IMR-90 (cell line): Measurements from ENCODE around the gene COL17A1. TPM values are rescaled to one million over a fixed set of nuclear protein-coding genes. Genes with fewer than 3 reads are reported as not detected.

ENCODE experiments used
- ATAC-seq: fragments of 200-7000 bp; cut with Tn5 transposase; 2 replicates; pipeline ENCODE4 v1.9.1; 2020; ENCODE audit warnings: low read depth, mild to moderate bottlenecking, moderate library complexity
- BruUV-seq: library from RNA; stranded (reverse); fragments of 400-500 nt; replicated peaks from 2 replicates; lab custom pipeline; 2021; lab: Mats Ljungman, UMichigan
- CTCF ChIA-PET: fragments of 300-600 bp; formaldehyde crosslinking; extraction: SDS; loops from one replicate; lab custom pipeline; 2021; ENCODE audit warnings: antibody characterized with exemption; lab: Yijun Ruan, JAX
- POLR2A ChIA-PET: fragments of 300-600 bp; sonication (Branson Sonifier 250); formaldehyde crosslinking; loops from one replicate; lab custom pipeline; 2022; ENCODE audit warnings: antibody characterized with exemption; ENCODE audit not compliant: unreplicated experiment; lab: Charles Lee
- DNase-seq: peaks from one replicate; pipeline ENCODE4 v3.0.0; 2013
- H2AFZ ChIP-seq: replicated peaks from 2 replicates; pipeline ENCODE3; 2013; ENCODE audit warnings: low read length, mild to moderate bottlenecking; ENCODE audit not compliant: poor library complexity
- H2AK5ac ChIP-seq: 2 replicates; pipeline ENCODE4 v1.6.1; 2013; ENCODE audit warnings: low read depth, low read length, inconsistent platforms
- H2AK9ac ChIP-seq: replicated peaks from 2 replicates; pipeline ENCODE3; 2013; ENCODE audit warnings: mild to moderate bottlenecking, low read depth, low read length, moderate library complexity; ENCODE audit not compliant: poor library complexity
- H2BK120ac ChIP-seq: 2 replicates; pipeline ENCODE4 v1.6.1; 2013; ENCODE audit warnings: low read depth, low read length, inconsistent platforms
- H2BK15ac ChIP-seq: 3 replicates; pipeline ENCODE4 v1.6.1; 2013; ENCODE audit warnings: low read depth, low read length, inconsistent platforms
- H2BK20ac ChIP-seq: 2 replicates; pipeline ENCODE4 v1.6.1; 2013; ENCODE audit warnings: low read depth, mild to moderate bottlenecking, inconsistent platforms, low read length, moderate library complexity
- H2BK5ac ChIP-seq: 2 replicates; pipeline ENCODE4 v1.6.1; 2013; ENCODE audit warnings: mild to moderate bottlenecking, low read depth, low read length, inconsistent platforms; ENCODE audit not compliant: poor library complexity, severe bottlenecking
- H3K14ac ChIP-seq: replicated peaks from 2 replicates; pipeline ENCODE4 v1.6.1; 2013; ENCODE audit warnings: low read depth, low read length, inconsistent platforms
- H3K18ac ChIP-seq: 2 replicates; pipeline ENCODE4 v1.6.1; 2013; ENCODE audit warnings: low read depth, low read length, control low read depth
- H3K23ac ChIP-seq: 2 replicates; pipeline ENCODE4 v1.6.1; 2013; ENCODE audit warnings: low read depth, low read length, inconsistent platforms
- H3K27ac ChIP-seq: 2 replicates; pipeline ENCODE4 v1.5.1; 2013; ENCODE audit warnings: mild to moderate bottlenecking, control low read depth, low read length; ENCODE audit not compliant: insufficient read depth
- H3K27me3 ChIP-seq: 2 replicates; pipeline ENCODE4 v1.6.1; 2013; ENCODE audit warnings: low read length; ENCODE audit not compliant: control insufficient read depth, insufficient read depth
- H3K36me3 ChIP-seq: 2 replicates; pipeline ENCODE4 v1.6.1; 2013; ENCODE audit warnings: low read length, mixed read lengths; ENCODE audit not compliant: control insufficient read depth, insufficient read depth
- H3K4ac ChIP-seq: 2 replicates; pipeline ENCODE4 v1.6.1; 2013; ENCODE audit warnings: low read depth, low read length, inconsistent platforms
- H3K4me1 ChIP-seq: 2 replicates; pipeline ENCODE4 v1.6.1; 2013; ENCODE audit warnings: low read length, mixed read lengths; ENCODE audit not compliant: control insufficient read depth, insufficient read depth
- H3K4me2 ChIP-seq: 2 replicates; pipeline ENCODE4 v1.6.1; 2013; ENCODE audit warnings: low read depth, mild to moderate bottlenecking, control low read depth, low read length, moderate library complexity
- H3K4me3 ChIP-seq: 2 replicates; pipeline ENCODE4 v1.5.1; 2013; ENCODE audit warnings: low read depth, mild to moderate bottlenecking, control low read depth, low read length, moderate library complexity; ENCODE audit not compliant: insufficient read depth
- H3K56ac ChIP-seq: 2 replicates; pipeline ENCODE4 v1.6.1; 2013; ENCODE audit warnings: low read length, inconsistent platforms; ENCODE audit not compliant: insufficient read depth; ENCODE audit errors: extremely low read depth
- H3K79me1 ChIP-seq, 2 experiments: 2 replicates each; pipeline ENCODE4 v1.6.1; 2013; ENCODE audit warnings: low read length in 2 of 2, inconsistent platforms in 1 of 2, low read depth in 1 of 2
- H3K9ac ChIP-seq: 2 replicates; pipeline ENCODE4 v1.6.1; 2013; ENCODE audit warnings: low read depth, low read length, control low read depth
- H3K9me1 ChIP-seq: 2 replicates; pipeline ENCODE4 v1.6.1; 2013; ENCODE audit warnings: low read length, inconsistent platforms; ENCODE audit not compliant: insufficient read depth
- H3K9me3 ChIP-seq: 2 replicates; pipeline ENCODE4 v1.6.1; 2013; ENCODE audit warnings: low read length; ENCODE audit not compliant: control insufficient read depth, insufficient read depth
- H4K20me1 ChIP-seq: 2 replicates; pipeline ENCODE4 v1.6.1; 2013; ENCODE audit warnings: low read length, inconsistent platforms; ENCODE audit not compliant: insufficient read depth
- H4K5ac ChIP-seq: 2 replicates; pipeline ENCODE4 v1.6.1; 2013; ENCODE audit warnings: mild to moderate bottlenecking, low read depth, low read length, control low read depth
- H4K8ac ChIP-seq, 2 experiments: 2 replicates each; pipeline ENCODE4 v1.6.1; 2013; ENCODE audit warnings: low read depth in 2 of 2, low read length in 2 of 2, control low read depth in 1 of 2, inconsistent platforms in 1 of 2
- H4K91ac ChIP-seq: 2 replicates; pipeline ENCODE4 v1.6.1; 2013; ENCODE audit warnings: low read depth, low read length, inconsistent platforms; ENCODE audit not compliant: insufficient read depth
- CHD1 ChIP-seq: IDR thresholded peaks from 2 replicates; pipeline ENCODE4 v1.6.1; 2012; ENCODE audit warnings: low read depth, low read length, improper control_type of control experiment
- CTCF ChIP-seq: conservative IDR thresholded peaks from 2 replicates; pipeline ENCODE4 v1.5.1; 2012; ENCODE audit warnings: mild to moderate bottlenecking, low read depth, low read length, improper control_type of control experiment
- ELK1 ChIP-seq: fragments of 150-350 bp; IDR thresholded peaks from 2 replicates; pipeline ENCODE4 v1.6.1; 2016; ENCODE audit warnings: low read depth, mild to moderate bottlenecking, low read length, moderate library complexity, borderline replicate concordance
- MXI1 ChIP-seq: IDR thresholded peaks from 2 replicates; pipeline ENCODE4 v1.6.1; 2012; ENCODE audit warnings: low read depth, mild to moderate bottlenecking, low read length, moderate library complexity, borderline replicate concordance
- RFX5 ChIP-seq: IDR thresholded peaks from 2 replicates; pipeline ENCODE4 v1.8.0; 2012; ENCODE audit warnings: low read depth, mild to moderate bottlenecking, low read length, moderate library complexity
- SMC3 ChIP-seq: fragments of 150-350 bp; IDR thresholded peaks from 2 replicates; pipeline ENCODE4 v1.6.1; 2016; ENCODE audit warnings: low read depth, mild to moderate bottlenecking, antibody characterized with exemption, low read length, moderate library complexity
- WGBS, 2 experiments: methylation state at CpG; one replicate each; pipeline versions ENCODE4 v1.1.5 to v1.1.7; 2013; ENCODE audit warnings: missing lambda C conversion rate in 2 of 2; ENCODE audit not compliant: insufficient read length in 1 of 2; ENCODE audit errors: extremely low coverage in 2 of 2; 5-methylcytosine and 5-hydroxymethylcytosine counted together
- dilution Hi-C: fragments of 300-500 bp; cut with HindIII; formaldehyde crosslinking; loops from one replicate; pipeline ENCODE4 v1.14.3; 2018; ENCODE audit warnings: low sequenced_read_pairs; ENCODE audit not compliant: unreplicated experiment
- in situ Hi-C: fragments of 300-500 bp; cut with MboI; formaldehyde crosslinking; loops from 3 replicates; pipeline ENCODE4 v1.14.3; 2019; ENCODE audit warnings: low sequenced_read_pairs, inconsistent platforms, mixed read lengths
- intact Hi-C: fragments of 100-400 bp; cut with micrococcal nuclease; formaldehyde crosslinking; loops from 2 replicates; pipeline ENCODE4 v1.10.0; 2022
- polyA plus RNA-seq, 3 experiments: library from polyadenylated mRNA; depleted of rRNA; stranded (reverse); fragments of >200 nt; gene quantifications; 2 replicates each; pipeline ENCODE4 v1.2.3, GENCODE V29; 2012; ENCODE audit warnings: low replicate concordance in 1 of 3
- total RNA-seq: library from RNA; depleted of rRNA; stranded (reverse); fragments of >200 nt; gene quantifications from 2 replicates; pipeline ENCODE4 v1.2.3, GENCODE V29; 2012

COL17A1 gene
- total and polyA plus RNA-seq, 2 of the 4 experiments (the other 2 are of a cell fraction) = 0.14 to 0.18 TPM

DNA sequence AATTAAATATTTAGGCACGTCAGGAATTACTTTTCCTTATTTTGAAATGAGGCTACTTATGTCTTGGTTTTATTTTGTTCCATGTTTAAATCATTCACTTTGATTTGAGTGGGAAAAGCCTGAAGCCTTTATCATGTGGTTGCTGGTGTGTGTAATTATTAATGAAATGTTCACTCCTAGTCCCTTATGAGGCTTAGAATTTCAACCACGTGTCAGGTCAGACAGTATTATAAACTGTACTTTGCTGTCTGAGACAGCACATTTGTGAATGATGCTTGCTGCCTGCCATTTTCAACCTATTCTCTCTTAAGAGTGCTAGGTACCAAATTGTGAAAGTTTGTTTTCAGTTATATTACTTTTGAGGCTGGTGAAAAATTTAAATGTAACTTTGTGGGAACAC, 58.9 kb downstream of the COL17A1 start:
- Histone ChIP-seq H2BK15ac (no peak overlapping the region), H3K4me3 (no peak overlapping the region), H3K14ac (no peak overlapping the region), H3K36me3 (peaks cover 29% of the 10 kb centered on the region), H3K9me1 (no peaks in the 10 kb centered on the region), H3K23ac (no peak overlapping the region), H3K18ac (no peak overlapping the region), H2AFZ (no peak overlapping the region), H3K9me3 (no peaks in the 10 kb centered on the region), H3K27me3 (no peaks in the 10 kb centered on the region), H2AK5ac (no peak overlapping the region), H2BK20ac (no peak overlapping the region), H3K27ac (no peak overlapping the region), H4K5ac (no peak overlapping the region), H2AK9ac (no peak overlapping the region), H3K4ac (no peak overlapping the region), H3K79me1 (peaks cover 0 to 3% of the 10 kb centered on the region in 2 experiments; a peak in 2 of 4 replicates), H3K56ac (no peak overlapping the region), H4K8ac (no peak overlapping the region), H4K91ac (no peak overlapping the region), H2BK5ac (no peak overlapping the region), H4K20me1 (no peaks in the 10 kb centered on the region), H3K4me1 (no peaks in the 10 kb centered on the region), H3K4me2 (no peak overlapping the region), H2BK120ac (no peak overlapping the region), H3K9ac (no peak overlapping the region)
- no TSS peak for BruUV-seq
- ChIA-PET POLR2A (no interaction called here), CTCF (no interaction called here)
- intact Hi-C loops = loop anchor here (5.0 kb wide), 1 partner anchor 139 kb away; no protein-coding TSS in a partner anchor
- no peak for TF ChIP-seq CHD1
- no peak for TF ChIP-seq CTCF
- TF ChIP-seq SMC3 = no peak
- no peak for TF ChIP-seq RFX5
- no peak for TF ChIP-seq ELK1
- TF ChIP-seq MXI1 = no peak
- in situ Hi-C loops = no loop called here
- no peak for DNase-seq
- no CpG with 5 or more reads among the region's 2 CpGs for WGBS, 2 experiments
- ATAC-seq = no peak
- dilution Hi-C loops = no loop called here
